Activated CD8-positive, alpha-beta memory T cell treated with anti-CD3 and anti-CD28 coated beads for 1 hour (primary cell): Measurements from ENCODE around the gene KRT79.

Source experiments
- DNase-seq, 2 donors: peaks; one replicate each; pipeline ENCODE4 v3.0.0-alpha.2; 2020; ENCODE audit warnings: low read depth in 1 of 2; ENCODE audit errors: extremely low read depth in 1 of 2

The KRT79 gene

DNA sequence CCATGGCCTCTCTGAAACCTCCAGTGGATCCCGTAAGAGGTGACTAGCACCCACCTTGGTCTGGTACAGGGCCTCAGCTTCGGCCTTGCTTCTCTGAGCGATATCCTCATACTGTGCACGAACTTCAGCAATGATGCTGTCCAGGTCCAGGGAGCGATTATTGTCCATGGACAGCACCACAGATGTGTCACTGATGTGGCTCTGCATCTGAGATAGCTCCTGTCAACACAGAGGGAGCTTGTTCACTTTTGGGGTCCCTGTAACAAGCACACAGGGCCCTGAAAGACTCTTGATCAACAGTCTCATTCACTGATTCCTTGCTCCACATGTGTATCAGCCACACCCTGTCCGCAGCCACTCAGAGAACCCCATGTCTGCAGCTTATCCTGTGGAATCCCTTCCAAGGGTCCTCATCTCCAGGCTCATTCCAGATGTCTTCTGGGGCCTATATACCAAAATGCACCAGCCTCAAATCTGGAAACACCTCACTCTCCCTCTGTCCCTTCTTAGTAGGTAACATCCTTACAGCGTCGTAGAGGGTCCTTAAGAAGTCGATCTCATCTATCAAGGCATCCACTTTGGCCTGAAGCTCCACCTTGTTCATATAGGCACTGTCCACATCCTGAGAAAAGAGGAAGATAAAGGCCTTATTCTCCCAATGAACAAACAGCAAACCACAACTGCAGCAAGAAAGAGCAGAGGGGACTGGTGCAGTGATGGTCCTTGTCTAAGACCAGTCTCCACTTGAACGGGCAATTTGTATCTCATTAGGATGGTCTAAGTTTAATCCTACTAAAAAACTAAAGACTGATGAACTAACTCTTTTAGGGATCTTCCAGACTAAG is 41.7 kb downstream of the KRT79 start:
- no peak for DNase-seq

DNA sequence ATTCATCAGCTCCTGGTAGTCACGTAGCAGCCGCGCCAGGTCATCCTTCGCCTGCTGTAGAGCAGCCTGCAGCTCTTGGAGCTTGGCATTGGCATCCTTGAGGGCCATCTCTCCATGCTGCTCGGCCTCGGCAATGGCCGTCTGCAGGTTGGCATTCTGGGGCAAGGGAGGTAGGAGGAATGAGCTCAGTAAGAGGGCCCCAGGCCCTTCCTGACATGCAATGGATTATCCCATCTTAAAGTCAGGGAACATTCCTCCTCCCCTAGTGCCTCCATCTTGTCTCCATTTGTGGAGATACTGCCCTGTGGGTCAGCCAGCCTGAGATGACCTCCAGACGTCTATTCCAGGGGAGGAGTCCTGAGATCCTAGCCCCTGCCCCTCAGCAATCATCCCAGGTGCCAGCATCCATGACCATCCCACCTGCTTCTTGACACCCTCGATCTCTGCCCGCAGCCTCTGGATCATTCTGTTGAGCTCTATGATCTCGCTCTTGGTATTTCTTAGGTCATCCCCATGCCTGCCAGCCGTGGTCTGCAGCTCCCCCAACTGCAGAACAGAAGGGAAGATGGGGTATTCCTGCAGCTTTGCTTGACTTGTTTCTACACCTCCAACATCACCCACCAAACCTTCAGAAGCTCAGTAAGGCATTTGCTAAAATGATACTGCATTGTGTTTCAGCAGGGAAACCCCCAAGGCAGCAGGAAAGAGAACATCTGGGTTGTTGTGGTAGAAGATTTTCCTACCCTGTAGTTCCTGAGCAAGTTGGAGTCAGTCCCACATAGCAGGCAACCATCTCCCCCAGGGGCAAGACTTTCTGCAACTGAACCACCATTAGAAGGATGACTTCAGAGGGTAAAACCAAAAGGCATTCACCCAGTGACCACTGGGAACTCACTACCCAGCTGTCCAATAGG is 42.6 kb downstream of the KRT79 start:
- DNase-seq = no peak

DNA sequence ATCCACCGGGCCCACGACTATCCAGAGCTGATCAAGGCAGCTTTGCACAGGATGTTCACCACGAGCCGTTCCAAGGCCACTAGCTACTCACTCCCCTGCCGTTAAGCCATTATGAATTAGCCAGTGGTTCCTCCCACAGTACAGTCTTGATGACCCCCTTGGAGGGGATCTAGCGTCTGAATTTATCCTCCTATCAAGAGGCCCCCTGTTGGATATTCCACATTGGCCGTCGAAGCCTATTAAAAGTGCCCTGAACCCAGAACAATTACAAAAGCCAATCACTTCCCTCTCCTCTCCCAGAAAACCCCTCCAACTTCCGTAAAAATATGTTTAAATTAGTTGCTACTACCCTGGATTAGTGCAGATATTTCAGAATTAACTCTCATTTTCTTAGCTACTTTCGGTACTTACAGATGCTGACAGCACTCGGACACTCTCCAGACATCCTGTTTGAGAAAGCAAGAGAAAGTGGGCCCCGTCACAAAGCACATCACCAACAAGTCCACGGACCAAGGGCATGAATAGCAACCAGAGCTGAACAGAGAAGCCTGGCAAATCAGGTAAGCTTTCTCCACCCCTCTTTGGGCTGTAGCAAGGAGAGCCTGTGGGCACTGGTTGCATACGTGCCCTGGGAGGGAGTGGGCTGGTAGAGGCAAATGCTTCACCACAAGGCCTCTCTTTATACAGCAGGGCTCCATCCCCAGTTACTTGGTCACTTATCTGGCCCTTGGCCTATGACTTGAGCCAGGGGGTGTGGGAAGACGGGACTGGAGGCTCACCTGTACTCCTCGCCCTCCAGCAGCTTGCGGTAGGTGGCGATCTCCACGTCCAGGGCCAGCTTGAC is 43.5 kb downstream of the KRT79 start:
- DNase-seq = no peak

DNA sequence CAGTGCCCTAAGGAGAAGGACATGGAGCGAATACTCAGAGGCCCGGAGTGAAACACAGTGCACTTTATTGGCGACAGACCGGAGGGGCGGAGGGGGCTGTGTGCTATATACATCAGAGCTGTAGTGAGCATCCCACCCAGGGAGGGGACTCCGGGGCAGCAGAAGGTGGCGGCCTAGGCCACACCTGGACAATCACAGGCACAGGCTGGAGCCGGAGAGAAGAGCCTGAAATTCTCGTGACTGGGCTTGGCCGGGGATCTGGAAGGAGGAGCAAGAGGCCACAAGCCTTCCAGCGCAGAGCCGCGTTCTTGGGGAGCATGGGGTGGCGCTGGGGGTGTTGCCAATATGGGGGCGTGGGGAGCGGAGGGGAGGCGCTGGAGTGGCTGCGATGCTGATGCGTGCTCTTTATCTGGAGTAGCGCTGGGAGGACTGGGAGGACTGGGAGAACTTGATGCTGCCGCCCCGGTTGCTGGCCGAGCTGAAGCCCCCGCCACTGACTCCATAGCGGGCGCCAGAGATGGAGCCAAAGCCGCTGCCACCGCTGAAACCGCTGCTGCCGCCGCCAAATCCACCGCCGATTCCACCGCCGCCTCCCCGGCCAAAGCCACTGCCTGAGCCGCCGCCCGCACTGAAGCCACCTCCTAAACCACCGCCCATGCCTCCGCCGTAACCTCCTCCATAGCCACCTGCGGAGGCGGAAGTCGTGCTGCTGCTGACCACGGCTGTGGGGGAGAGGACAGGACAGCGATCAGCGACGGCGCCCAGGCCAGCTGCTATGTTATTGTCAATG is 44.3 kb downstream of the KRT79 start:
- DNase-seq = no peak

DNA sequence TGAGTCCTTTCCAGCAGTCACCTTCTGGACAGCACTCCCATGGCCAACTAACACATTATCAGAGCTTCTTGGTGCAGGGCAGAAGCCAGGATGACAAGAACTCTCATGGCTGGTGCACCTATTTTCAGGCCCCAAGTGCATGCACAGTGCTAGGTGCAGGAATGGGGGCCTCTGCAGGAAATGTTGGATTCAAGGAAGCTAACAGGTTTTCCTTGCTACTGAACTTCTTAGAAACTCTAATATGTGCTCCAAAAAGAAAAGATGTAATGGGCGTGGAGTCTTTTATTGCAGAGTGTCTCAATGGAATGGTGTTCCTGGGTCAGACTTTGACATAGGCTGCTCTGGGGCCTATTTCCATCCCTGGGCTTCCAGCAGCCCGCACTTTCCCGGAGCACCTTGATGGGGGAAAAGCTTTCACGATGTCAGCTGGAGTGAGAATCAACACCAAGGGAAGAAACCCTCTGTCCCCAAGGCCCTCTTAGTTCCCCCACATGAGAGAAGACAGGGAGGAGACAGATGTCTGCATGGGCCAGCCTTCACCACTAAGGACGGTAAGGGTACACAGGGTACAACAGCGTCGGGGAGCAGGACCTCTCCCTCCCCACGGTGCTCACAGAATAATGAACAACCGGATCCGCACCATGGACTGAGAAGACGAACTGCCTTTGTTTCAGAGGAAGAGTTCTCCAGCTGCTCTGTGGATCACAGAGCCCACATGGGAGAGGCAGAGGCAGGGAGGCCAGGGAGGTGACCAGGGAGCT is 45.1 kb downstream of the KRT79 start:
- no peak for DNase-seq

DNA sequence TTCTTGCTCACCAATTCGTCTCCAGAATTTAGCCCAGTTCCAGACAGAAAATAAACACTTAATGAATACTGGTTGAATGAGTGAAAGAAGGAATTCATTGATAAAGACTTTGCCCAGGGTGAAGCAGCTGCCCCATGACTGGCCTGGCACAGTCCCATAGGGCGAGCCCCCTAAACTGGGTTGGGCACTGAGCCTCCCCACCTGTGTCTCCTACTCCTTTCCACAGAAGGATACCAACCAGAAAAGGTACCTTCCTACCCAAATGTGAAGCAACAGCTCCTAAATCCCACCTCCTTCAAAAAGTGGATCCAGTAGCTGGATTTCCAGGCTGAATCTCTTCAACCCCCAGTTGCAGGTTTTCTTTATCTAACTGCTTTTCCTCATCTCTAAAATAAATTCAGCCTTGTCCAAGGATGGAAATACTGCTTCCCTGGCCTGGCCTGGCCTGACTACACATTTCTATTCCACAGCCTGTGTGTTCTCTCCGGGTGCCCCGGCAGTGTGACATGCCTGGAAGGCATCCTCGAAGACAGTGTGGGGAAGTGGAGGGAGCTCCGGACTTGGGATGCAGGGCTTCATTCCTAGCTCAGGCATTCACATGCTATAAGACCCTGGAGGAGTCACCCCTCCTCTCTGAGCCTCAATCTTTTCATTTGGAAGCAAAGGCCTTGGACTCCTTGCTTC is 45.8 kb downstream of the KRT79 start:
- DNase-seq = no peak

DNA sequence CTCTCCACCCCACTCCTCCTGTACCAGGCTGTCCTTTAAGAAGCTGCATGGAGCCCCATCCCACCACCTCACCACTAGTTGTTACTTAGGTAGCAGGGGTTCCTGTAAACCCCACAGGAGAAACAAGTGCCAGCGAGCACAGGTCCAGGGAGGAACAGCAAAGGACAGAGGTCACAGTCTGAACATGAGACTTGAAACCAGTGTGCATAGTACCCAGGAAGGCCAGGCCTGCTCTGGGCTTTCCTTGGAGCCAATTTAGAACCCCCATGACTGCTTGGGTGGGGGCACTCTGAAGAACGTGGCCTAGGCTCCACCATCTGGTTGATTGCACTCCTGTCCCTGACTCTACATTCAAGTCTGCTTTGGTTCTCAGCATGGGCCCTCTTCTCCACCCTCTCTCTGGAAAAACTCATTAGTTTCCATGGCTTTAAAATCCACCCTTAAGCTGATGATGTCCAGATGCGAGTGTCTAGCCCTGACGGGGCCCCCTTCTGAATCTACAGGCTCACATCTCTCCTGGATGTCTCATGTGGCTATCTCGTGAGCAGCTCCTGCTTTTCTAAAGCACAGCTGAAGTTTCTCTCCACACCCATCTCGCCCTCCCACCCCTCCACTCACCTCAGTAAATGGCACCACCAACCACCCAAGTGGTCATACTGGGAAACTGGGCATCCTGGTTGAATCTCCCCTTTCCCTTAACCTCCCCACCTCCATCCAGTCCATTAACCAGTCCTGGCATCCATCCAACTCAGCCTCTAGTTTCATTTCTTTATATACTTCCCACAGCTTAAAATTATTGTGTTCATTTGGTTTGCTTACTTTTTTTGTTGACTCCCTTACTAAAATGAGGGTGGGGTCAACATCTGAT is 46.6 kb downstream of the KRT79 start:
- DNase-seq = no peak

DNA sequence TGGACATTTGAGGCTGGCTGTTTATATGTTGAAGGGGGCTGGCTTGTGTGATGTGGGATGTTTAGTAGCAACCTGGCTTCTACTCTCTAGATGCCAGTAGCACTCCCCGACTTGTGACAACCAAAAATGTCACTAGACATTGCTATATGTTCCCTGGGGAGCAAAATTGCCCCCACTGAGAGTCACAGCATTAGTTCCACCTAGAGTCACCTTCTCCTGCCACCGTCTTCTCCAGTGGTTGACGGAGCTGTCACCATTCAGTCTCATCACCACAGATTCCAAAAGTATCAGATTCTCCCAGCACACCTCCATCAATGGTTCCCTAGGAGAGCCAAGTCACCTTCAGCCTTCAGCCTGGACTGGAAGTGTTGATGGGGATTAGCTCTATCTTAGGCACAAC is 49.2 kb downstream of the KRT79 start:
- no peak for DNase-seq

DNA sequence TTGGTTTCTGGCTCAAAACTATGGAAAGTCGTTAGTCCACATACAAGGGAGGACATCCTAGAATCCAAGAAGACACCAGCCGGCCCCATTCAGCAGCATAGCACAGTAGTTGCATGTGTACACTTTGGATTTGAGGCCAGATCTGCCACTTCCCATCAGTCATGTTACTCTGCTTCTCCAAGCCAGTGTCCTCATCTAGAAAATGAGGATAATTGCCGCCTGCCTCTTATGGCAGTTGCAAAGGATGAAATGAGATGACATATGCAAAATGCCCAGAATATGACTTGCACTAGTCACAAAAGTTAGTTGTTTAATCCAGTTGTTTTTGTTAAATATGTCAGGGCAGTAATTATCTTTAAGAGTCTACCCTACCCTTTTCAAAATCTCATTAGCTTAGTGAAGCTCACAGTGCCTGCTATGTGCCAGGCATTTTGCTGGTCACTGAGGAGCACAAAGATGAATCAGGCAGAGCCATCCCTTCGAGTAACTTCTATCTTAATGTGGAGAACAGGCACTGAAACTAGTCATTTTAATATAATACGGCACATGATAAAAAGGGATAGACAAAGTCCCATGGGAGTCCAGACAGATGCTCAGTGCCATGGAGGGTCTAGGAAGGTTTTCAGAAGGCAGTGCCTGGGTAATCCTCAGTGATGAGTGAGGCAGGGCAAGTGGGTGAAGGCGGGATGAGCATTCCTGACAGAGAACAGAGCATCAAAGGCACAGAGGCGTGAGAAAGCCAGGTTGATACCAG is 50.4 kb downstream of the KRT79 start:
- no peak for DNase-seq

DNA sequence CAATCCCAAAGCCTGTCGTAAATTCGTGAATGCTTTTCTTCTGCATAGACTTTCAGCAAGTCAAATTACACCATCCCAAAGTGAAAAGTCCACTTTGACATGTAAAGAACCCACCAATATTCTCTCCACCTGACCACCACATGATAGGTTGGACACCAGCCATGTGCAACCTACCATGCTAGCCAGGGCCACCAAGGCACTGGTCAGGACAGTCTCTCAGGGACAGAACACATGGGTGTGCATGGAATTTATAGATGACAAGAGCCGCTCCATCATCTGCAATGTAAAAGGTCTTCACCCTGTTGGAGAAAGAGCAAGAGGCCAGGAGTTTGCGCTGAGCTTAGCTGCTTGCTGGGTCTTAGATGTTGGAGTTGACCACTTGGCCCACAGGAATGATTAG is 51.6 kb downstream of the KRT79 start:
- no peak for DNase-seq

DNA sequence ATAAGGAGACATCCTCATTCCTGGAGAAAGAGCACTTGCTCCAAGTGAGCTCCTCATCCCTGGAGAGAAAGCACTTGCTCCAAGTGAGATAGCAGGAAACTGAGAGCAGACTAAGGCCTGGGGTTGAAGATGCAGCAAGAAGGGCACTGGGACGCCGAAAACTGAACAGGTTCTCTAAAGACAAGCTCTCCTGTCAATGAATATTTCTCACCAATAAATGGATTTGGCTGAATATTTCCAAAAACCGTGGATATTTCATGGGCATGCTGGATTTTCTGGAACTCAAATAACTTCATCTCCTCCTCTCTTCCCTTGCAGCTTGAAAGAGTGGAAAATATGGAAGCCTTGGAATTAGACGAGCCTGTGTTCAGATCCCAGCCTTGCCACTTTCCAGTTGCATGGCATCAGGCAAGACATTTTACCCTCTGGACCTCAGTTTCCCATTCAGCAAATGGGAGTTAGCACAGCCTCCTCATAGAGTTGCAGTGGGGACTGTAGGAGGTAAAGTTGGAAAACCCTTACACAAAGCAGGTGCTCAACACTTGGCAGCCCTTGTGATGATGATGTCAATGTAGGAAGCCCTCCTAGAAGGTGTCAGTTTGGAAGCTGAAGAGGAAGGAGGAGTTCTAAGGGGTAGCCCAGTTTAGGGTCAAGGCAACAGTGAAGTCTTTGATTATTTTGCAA is 52.6 kb downstream of the KRT79 start:
- DNase-seq = no peak

DNA sequence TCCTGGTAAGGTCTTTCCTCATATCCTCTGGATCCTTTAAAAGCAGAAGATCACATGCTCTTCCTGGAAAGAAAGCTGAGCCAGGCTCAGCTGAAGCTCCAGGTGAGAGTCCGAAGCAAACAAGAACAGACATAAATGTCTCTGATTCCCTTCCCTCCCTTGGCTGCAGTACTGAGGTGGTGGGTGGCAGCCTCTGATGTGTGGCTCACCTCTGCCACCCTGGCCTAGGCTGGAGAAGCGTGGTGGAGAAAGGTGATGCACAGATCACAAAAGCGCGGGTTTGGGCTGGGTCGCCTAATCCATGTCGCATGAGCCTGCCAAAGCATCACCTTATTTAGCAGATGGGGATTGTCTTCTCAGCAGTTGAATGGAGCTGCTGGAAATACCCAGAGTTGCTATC is 54.2 kb downstream of the KRT79 start:
- DNase-seq = no peak

DNA sequence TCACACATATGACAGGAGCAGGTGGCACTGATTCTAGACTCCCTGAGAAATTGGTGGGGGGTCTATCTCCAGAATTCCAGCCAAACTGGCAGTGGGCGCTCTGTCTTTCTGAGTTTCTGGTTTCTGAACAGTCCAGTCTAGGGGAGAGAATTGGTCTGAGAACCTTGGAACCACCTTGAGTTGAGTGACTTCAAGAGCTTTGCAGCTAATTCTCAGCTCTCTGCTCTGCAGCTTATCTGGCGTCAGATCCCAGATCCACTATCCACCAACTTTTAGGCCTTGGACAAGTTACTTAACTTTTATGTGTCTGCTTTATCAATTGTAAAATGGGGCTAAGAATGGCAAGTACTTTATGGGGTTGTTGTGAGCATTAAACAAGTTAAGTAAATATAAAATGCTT is 55.3 kb downstream of the KRT79 start:
- no peak for DNase-seq

DNA sequence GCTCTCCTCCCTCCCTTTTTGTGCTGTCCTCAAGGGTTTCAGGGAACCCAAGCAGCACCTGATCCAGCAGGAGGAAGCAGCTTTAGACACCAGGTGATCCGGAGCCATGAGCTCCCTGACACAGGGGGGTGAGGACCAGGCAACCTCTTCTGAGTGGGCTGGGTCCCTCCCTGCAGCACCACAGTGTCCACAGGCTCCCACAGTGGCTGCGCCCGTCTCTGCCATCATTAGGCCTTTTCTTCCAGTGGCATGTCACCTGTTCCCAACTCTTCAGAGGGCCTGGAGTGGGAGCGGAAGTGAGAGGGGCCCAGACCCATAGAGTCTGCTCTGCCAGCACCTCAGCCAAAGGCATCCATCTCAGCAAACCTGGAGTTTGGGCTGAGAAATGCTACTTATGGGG is 56.5 kb downstream of the KRT79 start:
- DNase-seq = no peak

DNA sequence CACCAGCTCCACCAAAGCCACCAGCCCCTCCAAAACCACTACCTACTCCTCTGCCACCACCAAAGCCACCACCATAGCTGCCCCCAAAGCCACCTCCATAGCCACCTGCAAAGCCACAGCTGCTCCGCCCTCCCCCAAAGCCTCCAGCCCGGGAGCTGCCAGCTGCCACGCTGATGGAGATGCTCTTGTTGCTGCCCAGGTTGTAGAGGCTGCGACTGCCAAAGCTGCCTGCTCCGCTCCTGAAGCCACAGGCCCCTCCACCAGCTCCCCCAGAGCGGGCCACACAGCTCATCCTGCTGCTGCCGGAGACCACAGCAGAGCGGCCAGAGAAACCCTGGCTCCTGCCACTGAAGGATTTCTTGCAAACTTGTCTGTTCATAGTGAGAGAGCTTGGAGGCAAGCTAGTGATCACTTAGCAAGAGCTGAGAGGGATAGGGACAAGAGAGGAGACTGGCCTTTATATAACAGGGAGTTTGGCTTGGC is 57.2 kb downstream of the KRT79 start, which contains the start of gene KRT76:
Gene KRT76 (minus strand): TSS at position 433 of the 483 bp plus-strand sequence. CDS start 54 bp downstream, at position 379.
- DNase-seq = no peak

DNA sequence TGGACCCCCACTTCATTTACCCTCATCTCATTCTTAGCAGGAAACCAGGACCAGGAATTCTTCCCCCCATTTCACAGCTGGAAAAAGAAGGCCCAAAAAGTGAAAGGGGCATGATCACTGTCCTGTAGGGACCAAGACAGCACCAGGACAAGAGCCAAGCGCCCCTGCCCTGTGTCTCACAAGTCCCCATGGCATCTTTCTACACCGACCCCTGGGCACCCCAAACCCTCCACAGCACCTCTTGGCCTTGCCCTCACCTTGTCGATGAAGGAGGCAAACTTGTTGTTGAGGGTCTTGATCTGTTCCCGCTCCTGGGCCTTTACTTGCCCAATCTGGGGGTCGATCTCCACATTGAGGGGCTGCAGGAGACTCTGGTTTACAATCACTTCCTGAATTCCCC is 57.7 kb downstream of the KRT79 start:
- no peak for DNase-seq
